ENCODE results near the gene E2F4.

Gene E2F4

GRCh38 chr16:67191995-67192681, at the start of gene E2F4:
E2F4 (plus strand) TSS chr16:67192155; CDS start chr16:67192228, 73 bp downstream.
- peak; percentile 41 for DNase-seq

GRCh38 chr16:67142342-67142741, 49.6 kb upstream of the E2F4 start:
- no peak for DNase-seq

DNA sequence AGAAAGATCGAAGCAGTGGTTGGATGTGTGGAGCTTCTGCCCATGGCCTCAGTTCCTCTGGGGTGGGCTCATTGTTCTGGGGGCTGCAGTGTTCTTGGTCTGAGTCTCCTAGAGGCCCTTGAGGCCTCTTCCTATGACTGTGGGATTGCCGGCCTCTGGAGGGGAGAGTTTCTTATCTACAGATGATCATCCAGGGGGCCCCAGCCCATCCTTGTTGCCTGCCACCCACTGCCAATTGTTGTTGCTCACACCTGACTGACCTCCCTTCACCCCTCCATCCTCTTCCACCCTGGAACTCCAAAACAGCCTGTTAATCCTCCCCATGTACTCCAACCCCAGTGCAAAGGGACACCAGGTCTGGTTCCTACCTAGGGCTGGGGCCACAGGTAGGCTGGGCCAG, 47.0 kb upstream of the E2F4 start:
- no peak for DNase-seq

GRCh38 chr16:67145746-67146145, 46.2 kb upstream of the E2F4 start:
- no peak for DNase-seq

DNA sequence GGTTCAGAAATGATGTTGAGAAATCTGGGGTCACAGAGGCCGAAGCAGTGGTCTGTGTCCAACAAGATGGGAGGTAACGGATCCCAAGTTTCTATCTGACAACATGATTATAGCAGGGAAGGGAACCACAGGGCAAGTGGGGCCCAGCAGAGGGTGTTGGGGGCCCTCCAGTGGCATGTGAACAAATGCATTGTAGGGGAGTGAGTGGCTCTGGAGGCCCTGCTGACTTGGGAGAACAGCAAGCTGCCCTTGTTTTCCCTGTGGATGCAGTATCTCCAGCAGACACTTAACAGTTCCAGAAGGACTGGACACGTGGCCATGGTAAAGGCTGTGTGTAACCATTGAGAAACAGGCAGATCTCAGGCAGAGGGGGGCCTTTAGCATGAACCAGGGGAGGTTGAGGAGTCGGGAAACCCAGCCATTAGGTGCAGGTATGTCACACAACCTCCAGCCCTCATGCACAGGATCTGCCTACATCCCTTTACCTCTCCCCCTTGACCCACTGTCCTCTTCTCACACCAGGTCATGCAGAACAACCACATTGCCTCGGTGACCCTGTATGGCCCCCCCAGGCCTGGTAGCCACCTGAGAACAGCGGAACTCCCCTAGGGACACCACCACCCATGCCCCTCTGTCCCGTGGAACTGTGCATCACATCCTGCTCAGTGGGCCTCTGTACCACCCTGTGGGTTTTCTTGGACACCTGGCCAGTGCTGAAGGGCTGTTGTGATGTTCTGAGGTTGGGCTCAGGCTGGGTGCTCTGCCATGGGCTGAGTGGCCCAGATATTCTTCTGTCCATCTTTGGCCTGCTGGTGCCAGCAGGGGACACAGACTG, 45.2 kb upstream of the E2F4 start:
- no peak for DNase-seq

DNA sequence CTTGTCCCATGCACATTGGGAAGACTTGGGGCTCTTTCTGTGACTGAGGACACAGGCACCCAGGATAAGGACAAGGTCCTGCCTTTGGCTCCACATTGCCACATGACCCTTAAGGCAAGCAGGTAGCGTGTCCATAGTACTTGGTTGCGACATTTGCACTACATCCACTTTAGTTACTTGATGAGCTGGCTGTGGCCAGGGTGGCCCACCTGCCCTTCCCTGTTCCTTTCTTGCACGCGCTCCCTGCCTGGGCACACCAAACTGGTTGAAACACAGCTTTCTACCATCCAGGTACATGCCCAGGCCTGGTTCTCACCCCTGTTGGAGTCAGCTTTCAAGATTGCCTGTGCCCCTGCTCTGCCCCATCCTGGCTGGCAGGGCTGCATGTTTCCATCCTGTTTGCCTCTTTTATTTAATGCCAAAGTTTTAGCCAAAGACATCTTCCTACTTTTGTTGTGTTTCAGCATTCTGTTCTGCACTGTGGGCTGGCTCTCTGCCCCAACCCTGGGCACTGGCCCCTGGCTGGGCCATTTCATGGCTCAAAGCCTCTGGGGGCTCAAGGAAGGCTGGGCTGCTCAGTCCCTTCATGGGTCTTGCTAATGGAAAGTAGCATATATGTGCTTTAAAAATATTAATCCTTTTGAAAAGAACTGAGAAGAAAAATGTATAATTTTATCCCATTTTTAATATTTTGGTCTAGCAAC, 44.4 kb upstream of the E2F4 start:
- DNase-seq, result no peak

DNA sequence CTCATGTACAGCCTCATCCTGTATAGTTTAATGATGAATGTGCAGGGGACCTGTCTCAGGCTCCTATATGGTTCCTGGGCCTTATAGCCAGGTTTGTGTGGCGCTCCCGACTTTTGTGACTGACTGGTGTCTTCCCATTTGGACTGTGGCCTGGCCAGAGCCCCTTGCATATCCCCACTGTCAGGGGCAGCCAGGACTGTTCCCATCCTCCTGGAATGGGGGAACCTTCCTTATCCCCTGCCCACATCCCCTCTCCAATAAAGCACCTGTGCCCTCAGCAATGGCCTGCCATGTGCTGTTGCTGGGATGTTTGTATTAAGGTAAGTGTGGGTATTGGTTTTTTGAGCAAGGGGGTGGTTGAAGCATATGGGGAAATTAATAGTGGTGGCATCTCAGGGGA, 43.7 kb upstream of the E2F4 start:
- no peak for DNase-seq

- DNase-seq, result no peak
Observed at GRCh38 chr16:67148656-67149275, 43.2 kb upstream of the E2F4 start.

DNA sequence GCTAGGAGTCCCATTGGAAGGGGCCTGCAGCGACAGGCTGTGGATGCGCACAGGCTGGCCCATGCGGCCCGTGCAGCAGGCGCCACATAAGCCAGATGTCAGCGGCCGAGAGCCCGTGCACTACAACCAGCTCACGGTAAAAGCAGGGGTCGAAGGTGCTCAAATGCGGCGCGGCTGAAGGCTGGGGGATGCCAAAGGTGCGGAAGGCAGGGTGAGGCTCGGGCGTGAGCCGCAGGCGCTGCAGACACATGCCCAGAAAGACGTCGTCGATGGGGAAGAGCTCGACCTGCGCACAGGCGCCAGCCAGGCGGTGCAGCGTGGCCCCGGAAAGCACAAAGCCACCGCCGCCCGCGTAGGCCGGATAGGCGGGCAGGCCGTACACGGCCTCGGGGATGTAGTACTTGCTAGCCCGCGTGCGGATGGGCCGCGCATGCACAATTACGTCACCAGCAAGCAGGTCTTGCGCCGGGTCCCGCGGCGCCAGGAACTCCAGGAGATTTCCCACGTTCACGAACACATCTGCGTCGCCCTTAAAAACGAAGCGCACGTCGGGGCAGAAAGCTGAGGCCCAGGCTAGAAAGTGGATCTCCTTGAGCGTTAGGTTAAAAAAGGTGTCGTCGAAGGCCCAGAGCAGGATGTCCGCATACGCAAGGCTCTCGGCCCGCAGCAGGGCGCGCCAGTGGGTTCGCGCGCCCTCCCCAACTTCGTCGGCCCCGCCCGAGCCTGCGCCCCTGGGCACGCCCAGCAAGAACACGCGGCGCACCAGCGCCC, 42.5 kb upstream of the E2F4 start:
- DNase-seq, result no peak

GRCh38 chr16:67150047-67150832, 41.7 kb upstream of the E2F4 start:
- DNase-seq, result no peak

- peak; percentile 49 for DNase-seq
Observed at GRCh38 chr16:67150833-67151396, 41.0 kb upstream of the E2F4 start, which contains the start of gene B3GNT9. B3GNT9 (minus strand) TSS chr16:67150998; CDS start chr16:67150485, 513 bp downstream.

- no peak for DNase-seq
Observed at GRCh38 chr16:67151431-67152097, 40.4 kb upstream of the E2F4 start.

GRCh38 chr16:67154578-67155294, 37.2 kb upstream of the E2F4 start:
- no peak for DNase-seq

DNA sequence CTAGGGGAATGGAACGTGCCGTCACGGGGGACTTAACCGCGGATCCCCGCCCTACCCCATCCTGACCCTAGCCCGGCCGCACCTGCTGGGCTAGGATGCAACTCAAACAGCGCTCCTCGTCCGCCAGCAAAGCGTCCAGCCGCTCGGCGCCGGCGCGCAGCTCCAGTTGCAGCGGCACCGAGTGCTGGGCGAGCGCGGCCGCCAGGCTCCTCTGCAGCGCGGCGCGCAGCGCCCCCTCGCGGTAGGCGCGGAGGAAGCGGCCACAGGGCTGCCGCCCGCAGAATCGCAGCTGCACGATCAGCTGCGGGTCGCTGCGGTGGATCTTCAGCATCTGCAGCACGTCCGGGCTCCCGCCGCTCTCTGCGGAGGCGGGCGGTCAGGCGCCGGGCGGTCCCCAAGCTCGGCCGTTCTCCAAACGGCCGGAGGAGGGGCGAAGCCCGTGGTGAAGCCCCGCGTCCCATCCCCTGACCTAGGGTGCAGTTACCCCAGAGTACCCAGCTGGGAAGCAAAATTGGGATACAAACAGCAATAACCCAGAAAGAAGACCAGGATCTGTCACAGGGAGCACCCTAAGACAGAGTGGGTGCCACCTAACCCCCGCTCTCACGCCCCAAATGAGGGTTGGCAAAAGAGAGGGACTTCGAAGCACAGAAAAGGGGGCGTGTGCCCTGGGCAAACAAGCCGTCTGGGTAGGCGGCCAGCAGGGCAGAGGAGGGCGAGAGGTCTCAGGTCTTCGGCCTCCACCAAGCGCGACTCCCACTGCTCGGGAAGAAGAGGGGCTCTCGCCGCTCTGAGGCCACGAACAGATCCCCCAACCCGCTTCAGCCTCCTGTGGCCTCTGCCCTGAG, 36.4 kb upstream of the E2F4 start:
- peak; percentile 38 for DNase-seq

- DNase-seq, result no peak
Observed at GRCh38 chr16:67156143-67156844, 35.7 kb upstream of the E2F4 start.

GRCh38 chr16:67157106-67157748, 34.7 kb upstream of the E2F4 start:
- no peak for DNase-seq

DNA sequence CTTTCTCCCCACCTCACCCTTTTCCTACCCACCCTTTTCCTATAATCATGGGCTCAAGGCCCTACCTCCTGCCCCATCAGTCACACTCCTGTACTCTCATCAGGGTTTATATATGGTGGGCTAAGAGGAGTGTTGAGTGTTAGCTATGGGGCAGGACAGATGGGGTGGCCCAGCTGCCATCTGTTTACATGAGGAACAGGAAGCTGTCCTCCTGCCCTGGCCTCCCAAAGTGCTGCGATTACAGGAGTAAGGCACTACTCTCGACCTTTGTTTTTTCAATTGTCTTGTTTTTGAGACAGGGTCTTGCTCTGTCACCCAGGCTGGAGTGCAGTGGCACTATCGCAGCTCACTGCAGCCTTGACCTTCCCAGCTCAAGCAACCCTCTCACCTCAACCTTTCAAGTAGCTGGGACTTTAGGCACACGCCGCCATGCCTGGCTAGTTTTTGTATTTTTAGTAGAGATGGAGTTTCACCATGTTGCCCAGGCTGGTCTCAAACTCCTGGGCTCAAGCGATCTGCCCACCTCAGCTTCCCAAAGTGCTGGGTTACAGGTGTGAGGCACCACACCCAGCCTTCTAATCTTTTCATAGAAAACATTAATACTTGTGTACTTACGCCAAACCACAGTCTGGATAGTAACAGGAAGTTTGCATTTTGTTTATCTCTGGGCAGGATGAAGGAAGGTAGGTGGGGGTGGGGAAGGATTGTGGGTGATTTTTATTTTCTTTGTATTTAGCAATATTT, 33.9 kb upstream of the E2F4 start:
- DNase-seq, result no peak
